KMS-11 (cell line): ENCODE measurements around the gene CDK4.

Experiments
- H2AFZ ChIP-seq: fragments of 200-600 bp; sonication (generic); 2 replicates; pipeline ENCODE4 v1.6.1; 2016; ENCODE audit warnings: antibody characterized with exemption, mixed run types, low read depth
- H3K27ac ChIP-seq: fragments of 200-600 bp; sonication (generic); 2 replicates; pipeline ENCODE4 v1.6.1; 2016; ENCODE audit warnings: mild to moderate bottlenecking, mixed run types
- H3K27me3 ChIP-seq: fragments of 200-600 bp; sonication (generic); 2 replicates; pipeline ENCODE4 v1.6.1; 2017; ENCODE audit warnings: mild to moderate bottlenecking, low read depth, mixed run types, moderate library complexity; ENCODE audit not compliant: insufficient read depth
- H3K36me3 ChIP-seq: fragments of 200-600 bp; sonication (generic); 2 replicates; pipeline ENCODE4 v1.6.1; 2017; ENCODE audit warnings: mild to moderate bottlenecking, mixed run types; ENCODE audit not compliant: insufficient read depth
- H3K4me1 ChIP-seq: fragments of 200-600 bp; sonication (generic); 2 replicates; pipeline ENCODE4 v1.6.1; 2016; ENCODE audit warnings: mild to moderate bottlenecking, low read depth, mixed run types; ENCODE audit not compliant: poor library complexity, severe bottlenecking
- H3K4me2 ChIP-seq: fragments of 200-600 bp; sonication (generic); 2 replicates; pipeline ENCODE4 v1.7.0; 2016; ENCODE audit warnings: mild to moderate bottlenecking, mixed run types
- H3K4me3 ChIP-seq: fragments of 200-600 bp; sonication (generic); IDR thresholded peaks from 2 replicates; pipeline ENCODE4 v1.6.1; 2017; ENCODE audit warnings: low read depth, low read length, mixed read lengths; ENCODE audit not compliant: insufficient read depth
- H3K79me2 ChIP-seq: fragments of 200-600 bp; sonication (generic); 2 replicates; pipeline ENCODE4 v1.6.1; 2016; ENCODE audit warnings: low read depth, mixed run types; ENCODE audit not compliant: insufficient read depth
- H3K9ac ChIP-seq: fragments of 200-600 bp; sonication (generic); 2 replicates; pipeline ENCODE4 v1.6.1; 2016; ENCODE audit warnings: mild to moderate bottlenecking, mixed run types
- H4K20me1 ChIP-seq: fragments of 200-600 bp; sonication (generic); 2 replicates; pipeline ENCODE4 v1.6.1; 2016; ENCODE audit warnings: mild to moderate bottlenecking, mixed run types; ENCODE audit not compliant: insufficient read depth
- CTCF ChIP-seq: fragments of 200-600 bp; sonication (generic); conservative IDR thresholded peaks from 2 replicates; pipeline ENCODE4 v1.6.1; 2017; ENCODE audit warnings: low read depth, mild to moderate bottlenecking, antibody characterized with exemption, low read length, moderate library complexity, mixed read lengths

The CDK4 gene

DNA sequence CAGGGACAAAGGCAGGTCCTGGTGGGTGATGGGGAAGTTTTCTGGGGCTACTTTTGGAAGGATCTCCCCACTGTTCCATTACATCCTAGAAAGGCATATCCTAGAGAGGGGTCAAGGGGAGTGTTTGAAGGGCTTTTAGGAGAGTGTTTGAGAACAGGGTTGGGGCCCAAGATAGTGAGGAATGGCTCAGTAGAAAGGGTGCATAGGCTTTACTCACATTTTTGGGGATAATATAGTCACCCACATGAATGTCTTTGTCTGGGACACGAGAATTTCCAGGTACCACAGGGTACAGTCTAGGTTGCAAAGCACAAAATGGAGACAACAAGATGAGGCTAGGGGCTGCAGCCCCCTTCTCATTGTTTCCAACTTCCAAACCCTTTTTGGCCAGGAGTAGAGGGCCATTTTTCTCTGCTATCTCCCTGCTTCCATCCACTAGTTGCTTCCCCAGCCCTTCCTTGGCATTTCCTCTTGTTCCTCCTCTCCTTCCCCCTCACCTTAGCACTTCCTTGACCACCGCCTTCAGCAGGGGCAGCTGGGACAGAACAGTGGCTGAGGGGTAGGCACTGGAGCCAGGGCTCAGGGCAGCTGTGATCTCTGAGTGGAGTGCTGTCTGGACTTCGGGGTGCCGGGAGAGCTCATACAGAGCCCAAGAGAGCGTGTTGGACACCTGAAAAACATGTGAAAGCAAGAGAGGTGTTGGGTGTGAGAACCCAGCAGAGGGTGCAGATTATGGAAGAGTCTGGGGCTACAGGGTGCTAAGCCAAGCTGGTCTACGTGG is 12.0 kb upstream of the CDK4 start:
- Histone ChIP-seq H3K4me3 (no peak overlapping the region), H3K27ac (no peak overlapping the region), H3K79me2 (no peaks in the 10 kb centered on the region), H3K4me1 (peaks cover 6% of the 10 kb centered on the region), H3K27me3 (peaks cover 18% of the 10 kb centered on the region), H3K36me3 (no peaks in the 10 kb centered on the region), H4K20me1 (no peaks in the 10 kb centered on the region), H3K4me2 (peak overlapping the region; percentile 73), H3K9ac (no peak overlapping the region), H2AFZ (peak overlapping the region; percentile 83; the same call in 1 of the 2 replicates)
- TF ChIP-seq CTCF, result no peak

DNA sequence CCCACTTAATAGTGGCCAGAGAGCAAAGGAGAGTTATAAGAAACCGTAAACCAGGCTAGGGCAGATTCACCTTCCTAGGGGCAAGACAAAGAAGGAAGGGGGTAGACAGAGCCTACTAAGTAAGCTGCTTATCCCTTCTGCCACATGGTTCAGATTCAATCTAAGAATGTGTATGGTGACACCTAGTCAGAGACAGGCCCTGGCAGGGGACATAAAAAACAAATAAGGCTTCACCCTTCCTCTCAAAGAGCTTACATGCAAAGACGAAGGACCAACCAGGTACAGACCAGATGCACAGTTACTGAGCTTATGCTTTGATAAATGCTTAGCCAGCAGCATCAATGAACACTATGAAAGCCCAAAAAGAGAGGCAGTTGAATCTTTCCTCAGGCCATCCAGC is 10.4 kb upstream of the CDK4 start:
- H3K4me2 ChIP-seq, result no peak overlapping the region
- no peaks in the 10 kb centered on the region for H4K20me1 ChIP-seq
- H3K27ac ChIP-seq, result no peak overlapping the region
- no peak overlapping the region for H3K4me3 ChIP-seq
- no peak for TF ChIP-seq CTCF
- H3K9ac ChIP-seq, result no peak overlapping the region
- peaks cover 6% of the 10 kb centered on the region for H3K4me1 ChIP-seq
- H3K79me2 ChIP-seq, result no peaks in the 10 kb centered on the region
- H3K36me3 ChIP-seq, result no peaks in the 10 kb centered on the region
- no peak overlapping the region for H2AFZ ChIP-seq
- H3K27me3 ChIP-seq, result peaks cover 18% of the 10 kb centered on the region

- peaks cover 10% of the 10 kb centered on the region for H3K4me1 ChIP-seq
- H3K4me2 ChIP-seq, result no peak overlapping the region
- H3K9ac ChIP-seq, result no peak overlapping the region
- no peak overlapping the region for H2AFZ ChIP-seq
- peaks cover 18% of the 10 kb centered on the region for H3K27me3 ChIP-seq
- H4K20me1 ChIP-seq, result no peaks in the 10 kb centered on the region
- H3K36me3 ChIP-seq, result no peaks in the 10 kb centered on the region
- H3K79me2 ChIP-seq, result no peaks in the 10 kb centered on the region
- no peak overlapping the region for H3K4me3 ChIP-seq
- H3K27ac ChIP-seq, result no peak overlapping the region
- no peak for TF ChIP-seq CTCF
These were observed 9.4 kb upstream of the CDK4 start for GRCh38 chr12:57761391-57761998.

DNA sequence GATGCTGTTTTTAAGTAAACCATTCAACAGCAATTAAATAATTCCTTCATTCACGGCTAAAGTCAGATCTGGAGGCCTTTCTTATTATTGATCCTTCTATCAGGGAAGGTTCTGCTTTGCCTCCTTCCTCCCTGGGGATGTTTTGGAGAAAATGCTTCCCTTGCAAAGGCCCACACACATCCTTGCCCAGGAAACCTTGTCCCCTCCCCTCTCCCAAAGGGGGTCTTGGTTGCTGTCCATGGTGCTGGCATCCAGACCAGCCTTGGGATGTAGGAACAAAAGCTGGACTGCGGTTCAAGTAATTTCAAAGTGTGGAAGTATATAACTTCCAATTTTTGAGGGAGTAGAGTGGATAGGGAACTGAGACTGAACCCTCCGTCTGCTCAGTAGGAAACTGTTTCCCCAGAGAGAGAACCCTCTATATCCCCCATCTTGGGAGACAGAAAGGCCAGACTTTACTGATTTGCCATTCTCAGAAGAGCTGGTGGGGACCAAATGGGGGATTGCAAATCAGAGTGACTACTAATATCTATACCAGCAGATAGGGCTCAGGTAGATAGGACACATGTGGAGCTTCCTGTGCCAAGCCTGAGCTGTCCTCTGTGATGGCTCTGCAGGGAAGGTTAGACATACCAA is 8.4 kb upstream of the CDK4 start:
- Histone ChIP-seq H3K4me3 (no peak overlapping the region), H3K36me3 (no peaks in the 10 kb centered on the region), H4K20me1 (no peaks in the 10 kb centered on the region), H3K9ac (no peak overlapping the region), H3K27ac (no peak overlapping the region), H3K27me3 (peaks cover 14% of the 10 kb centered on the region), H3K79me2 (no peaks in the 10 kb centered on the region), H3K4me1 (peaks cover 13% of the 10 kb centered on the region), H3K4me2 (no peak overlapping the region), H2AFZ (no peak overlapping the region)
- TF ChIP-seq CTCF, result no peak
